ENCODE measurements around the gene KCNQ1. TPM values are rescaled to one million over a fixed set of nuclear protein-coding genes. Genes with fewer than 3 reads are reported as not detected.
A peak's percentile ranks its signal among the peaks of the same experiment; 100 is the strongest.

The KCNQ1 gene
- total RNA-seq, 1 donor from 2014 or later, result 0.16 TPM

DNA sequence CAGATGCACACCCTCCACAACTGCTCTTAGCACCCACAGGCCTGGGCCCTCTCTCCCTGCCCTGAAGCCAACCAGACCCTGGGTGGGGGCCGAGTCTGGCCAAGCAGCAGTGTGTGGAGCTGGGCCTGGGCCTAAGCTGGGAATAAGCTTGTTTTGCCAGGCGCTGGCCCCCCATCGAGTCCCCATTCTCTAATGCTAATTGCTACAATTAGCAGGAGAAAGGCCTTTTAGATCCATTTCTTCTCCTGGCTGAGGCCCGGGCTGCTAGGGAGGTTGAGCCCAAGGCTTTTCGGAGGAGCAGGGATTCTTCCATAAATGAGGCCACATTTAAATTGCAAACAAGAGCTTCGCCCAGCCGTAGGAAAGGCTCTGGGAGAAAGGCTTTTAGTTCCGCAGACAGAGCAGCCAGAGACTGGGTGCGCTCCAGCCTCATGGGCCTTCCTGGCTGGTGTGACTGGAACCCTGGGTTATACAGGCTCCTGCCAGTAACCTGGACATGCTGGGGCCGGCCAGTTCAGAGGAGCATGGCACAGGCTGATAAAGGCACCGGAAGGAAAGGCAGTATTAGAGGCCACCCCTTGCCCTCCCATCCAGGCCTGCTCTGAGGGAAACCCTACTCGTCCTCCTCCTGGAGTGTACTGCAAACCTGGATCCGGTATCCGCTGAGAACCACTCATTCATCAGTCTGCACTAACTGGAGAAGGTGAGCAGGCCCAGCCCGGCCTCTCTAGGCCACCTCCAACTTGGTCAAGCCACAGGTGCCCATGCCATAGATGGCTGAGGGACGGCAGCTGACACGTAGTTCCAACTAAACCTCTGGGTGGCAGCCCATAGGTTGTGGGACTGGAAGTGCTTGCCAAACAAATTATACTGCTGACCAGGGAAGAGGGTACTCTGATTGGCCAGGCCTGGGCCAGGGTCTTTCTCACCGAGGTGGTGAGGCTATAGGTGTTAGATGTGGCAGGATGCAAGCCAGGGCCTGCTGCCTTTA, 248.8 kb downstream of the KCNQ1 start:
- Mint-ChIP-seq H3K27me3 (ENCODE audit: unreplicated experiment) (peaks cover 2% of the 10 kb centered on the region), H3K4me1 (ENCODE audit: unreplicated experiment) (peaks cover 47% of the 10 kb centered on the region), H3K27ac (ENCODE audit: unreplicated experiment) (no peak overlapping the region), H3K4me3 (ENCODE audit: unreplicated experiment) (no peak overlapping the region), H3K9me3 (ENCODE audit: unreplicated experiment) (no peaks in the 10 kb centered on the region), H3K36me3 (ENCODE audit: unreplicated experiment) (no peaks in the 10 kb centered on the region)
- TF ChIP-seq, protein P1, sequence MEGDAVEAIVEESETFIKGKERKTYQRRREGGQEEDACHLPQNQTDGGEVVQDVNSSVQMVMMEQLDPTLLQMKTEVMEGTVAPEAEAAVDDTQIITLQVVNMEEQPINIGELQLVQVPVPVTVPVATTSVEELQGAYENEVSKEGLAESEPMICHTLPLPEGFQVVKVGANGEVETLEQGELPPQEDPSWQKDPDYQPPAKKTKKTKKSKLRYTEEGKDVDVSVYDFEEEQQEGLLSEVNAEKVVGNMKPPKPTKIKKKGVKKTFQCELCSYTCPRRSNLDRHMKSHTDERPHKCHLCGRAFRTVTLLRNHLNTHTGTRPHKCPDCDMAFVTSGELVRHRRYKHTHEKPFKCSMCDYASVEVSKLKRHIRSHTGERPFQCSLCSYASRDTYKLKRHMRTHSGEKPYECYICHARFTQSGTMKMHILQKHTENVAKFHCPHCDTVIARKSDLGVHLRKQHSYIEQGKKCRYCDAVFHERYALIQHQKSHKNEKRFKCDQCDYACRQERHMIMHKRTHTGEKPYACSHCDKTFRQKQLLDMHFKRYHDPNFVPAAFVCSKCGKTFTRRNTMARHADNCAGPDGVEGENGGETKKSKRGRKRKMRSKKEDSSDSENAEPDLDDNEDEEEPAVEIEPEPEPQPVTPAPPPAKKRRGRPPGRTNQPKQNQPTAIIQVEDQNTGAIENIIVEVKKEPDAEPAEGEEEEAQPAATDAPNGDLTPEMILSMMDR (IDR thresholded peaks at IDR 0.05), result peak; percentile 7
- no peak for DNase-seq (ENCODE audit: extremely low spot score, unreplicated experiment)

DNA sequence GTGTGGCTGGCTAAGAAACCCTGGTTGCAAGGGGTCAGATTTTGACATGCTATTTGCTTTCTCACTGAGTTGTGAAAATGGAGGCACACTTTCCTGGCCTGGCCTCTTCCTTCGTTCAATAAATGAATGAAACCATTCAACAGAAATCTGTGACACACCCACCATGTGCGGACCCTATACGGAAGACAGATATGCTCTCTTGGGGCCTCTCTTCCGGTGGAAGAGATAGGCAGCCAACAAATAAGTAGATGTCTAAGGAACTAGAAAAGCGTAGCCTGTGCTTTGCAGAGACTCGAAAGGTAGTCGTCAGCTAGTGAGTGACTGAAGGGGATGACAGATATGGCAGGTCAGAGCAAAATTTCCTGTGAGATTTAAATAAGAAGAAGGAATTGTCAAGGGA, 249.7 kb downstream of the KCNQ1 start:
- no peaks in the 10 kb centered on the region for H3K36me3 Mint-ChIP-seq (ENCODE audit: unreplicated experiment)
- no peak for DNase-seq (ENCODE audit: extremely low spot score, unreplicated experiment)
- peaks cover 47% of the 10 kb centered on the region for H3K4me1 Mint-ChIP-seq (ENCODE audit: unreplicated experiment)
- H3K27me3 Mint-ChIP-seq (ENCODE audit: unreplicated experiment), result peaks cover 2% of the 10 kb centered on the region
- H3K4me3 Mint-ChIP-seq (ENCODE audit: unreplicated experiment), result no peak overlapping the region
- TF ChIP-seq, protein P1 (IDR thresholded peaks at IDR 0.05), result no peak
- H3K9me3 Mint-ChIP-seq (ENCODE audit: unreplicated experiment), result no peaks in the 10 kb centered on the region
- H3K27ac Mint-ChIP-seq (ENCODE audit: unreplicated experiment), result no peak overlapping the region

DNA sequence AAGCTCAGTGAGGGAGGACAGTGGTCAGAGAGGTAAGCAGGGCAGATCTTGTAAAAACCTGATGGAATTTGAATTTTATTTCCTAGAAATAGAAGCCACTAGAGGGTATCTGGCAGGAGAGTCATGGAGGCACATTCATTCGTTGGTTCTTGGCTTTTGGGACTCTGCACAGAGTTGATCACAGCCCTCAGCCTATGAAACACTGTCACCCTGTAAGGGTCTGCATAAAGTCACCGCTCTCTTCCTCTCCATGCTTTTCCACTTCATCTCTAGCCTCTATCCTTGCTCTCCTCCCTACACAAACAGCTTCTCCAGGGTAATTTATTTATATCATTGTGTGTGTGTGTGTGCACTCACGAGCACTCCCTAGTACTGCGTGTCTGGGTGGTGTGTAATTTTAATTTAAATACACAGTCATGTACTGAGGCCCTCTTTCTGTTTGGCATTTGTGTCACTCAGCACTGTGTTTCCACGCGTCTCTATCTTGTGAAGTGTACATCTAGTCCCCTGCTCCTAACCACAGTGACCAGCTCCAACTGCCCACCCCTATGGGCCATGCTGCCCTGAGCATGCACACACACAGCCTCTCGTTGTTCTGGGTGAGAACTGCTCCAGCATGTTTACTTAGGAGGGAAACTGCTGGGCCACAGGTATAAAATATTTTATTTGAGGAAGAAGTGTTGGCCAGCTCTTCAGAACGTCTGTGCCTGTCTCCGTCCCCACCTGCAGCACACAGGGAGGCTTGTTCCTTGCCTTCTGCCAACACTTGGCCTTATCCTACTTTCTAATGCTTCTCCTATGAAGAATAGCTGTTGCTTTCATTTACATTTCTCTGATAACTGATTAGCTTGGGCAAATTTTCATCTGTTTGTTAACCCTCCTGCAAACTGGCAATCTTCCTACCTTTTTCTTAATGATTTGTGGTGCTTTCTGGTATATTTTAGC, 250.5 kb downstream of the KCNQ1 start:
- Mint-ChIP-seq H3K27ac (ENCODE audit: unreplicated experiment) (no peak overlapping the region), H3K36me3 (ENCODE audit: unreplicated experiment) (no peaks in the 10 kb centered on the region), H3K4me3 (ENCODE audit: unreplicated experiment) (no peak overlapping the region)

DNA sequence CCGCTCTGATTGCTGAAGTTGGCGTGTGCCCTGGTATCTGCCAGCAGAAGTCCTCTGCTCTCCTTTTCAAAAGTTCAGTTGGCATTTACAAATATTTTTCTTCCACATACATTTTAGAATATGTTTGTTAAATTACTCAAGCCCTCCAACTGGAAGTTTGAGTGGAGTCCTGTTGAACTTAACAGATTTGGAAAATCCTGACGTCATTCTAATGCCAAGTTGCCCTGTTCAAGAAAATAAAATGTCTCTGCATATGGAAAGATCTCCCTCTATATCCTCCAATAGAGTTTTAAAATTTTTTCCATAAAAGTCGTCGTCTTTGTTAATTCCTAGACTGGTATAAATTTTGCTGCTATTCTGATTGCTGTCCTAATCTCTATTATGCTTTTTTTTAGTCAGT, 251.6 kb downstream of the KCNQ1 start:
- Mint-ChIP-seq H3K4me1 (ENCODE audit: unreplicated experiment) (peaks cover 47% of the 10 kb centered on the region), H3K4me3 (ENCODE audit: unreplicated experiment) (peak overlapping the region; percentile 12), H3K36me3 (ENCODE audit: unreplicated experiment) (no peaks in the 10 kb centered on the region), H3K27ac (ENCODE audit: unreplicated experiment) (no peak overlapping the region), H3K9me3 (ENCODE audit: unreplicated experiment) (no peaks in the 10 kb centered on the region), H3K27me3 (ENCODE audit: unreplicated experiment) (peaks cover 2% of the 10 kb centered on the region)
- no peak for DNase-seq (ENCODE audit: extremely low spot score, unreplicated experiment)
- TF ChIP-seq, protein P1 (IDR thresholded peaks at IDR 0.05), result no peak

More for the DNA sequence above, 250.5 kb downstream of the KCNQ1 start:
- TF ChIP-seq, protein P1 (IDR thresholded peaks at IDR 0.05), result no peak
- DNase-seq (ENCODE audit: extremely low spot score, unreplicated experiment), result no peak
- peaks cover 44% of the 10 kb centered on the region for H3K4me1 Mint-ChIP-seq (ENCODE audit: unreplicated experiment)
- peaks cover 2% of the 10 kb centered on the region for H3K27me3 Mint-ChIP-seq (ENCODE audit: unreplicated experiment)
- no peaks in the 10 kb centered on the region for H3K9me3 Mint-ChIP-seq (ENCODE audit: unreplicated experiment)

Measured in osteocyte (in vitro differentiated cells).